Endometrium (tissue), 2 donors: ENCODE measurements around the gene LRP5.
A peak's percentile ranks its signal among the peaks of the same experiment; 100 is the strongest.
"Not testable (repeated sequence)": the region's sequence is repeated elsewhere in the genome, so short reads cannot be mapped to it uniquely, and the experiment has no call there.

Experiments used
- FAIRE-seq: peaks from 2 replicates; lab custom pipeline; 2012; peaks lifted over from hg19 to GRCh38; lab: Jason Lieb, UNC
- donor health status: control.
- donor health status: control.

The LRP5 gene

GRCh38 chr11:68444566-68444965 is 132.2 kb downstream of the LRP5 start:
- FAIRE-seq: no peak

- FAIRE-seq: no peak
These were observed 133.2 kb downstream of the LRP5 start for GRCh38 chr11:68445531-68446035.

GRCh38 chr11:68446046-68446725 is 133.8 kb downstream of the LRP5 start:
- FAIRE-seq: no peak

GRCh38 chr11:68447015-68447801 is 134.8 kb downstream of the LRP5 start:
- no peak for FAIRE-seq

GRCh38 chr11:68447914-68448313 is 135.5 kb downstream of the LRP5 start:
- not testable (repeated sequence) for FAIRE-seq

- no peak for FAIRE-seq
These were observed 136.2 kb downstream of the LRP5 start for GRCh38 chr11:68448604-68449011.

- FAIRE-seq: no peak
These were observed 137.6 kb downstream of the LRP5 start for GRCh38 chr11:68449951-68450350.

- FAIRE-seq: no peak
These were observed 138.3 kb downstream of the LRP5 start for GRCh38 chr11:68450711-68451110.

GRCh38 chr11:68454767-68455166 is 142.4 kb downstream of the LRP5 start:
- FAIRE-seq: no peak

GRCh38 chr11:68455485-68455884 is 143.1 kb downstream of the LRP5 start:
- FAIRE-seq: no peak

GRCh38 chr11:68457216-68457897 is 145.0 kb downstream of the LRP5 start:
- no peak for FAIRE-seq

- no peak for FAIRE-seq
These were observed 145.5 kb downstream of the LRP5 start for GRCh38 chr11:68457898-68458249.

GRCh38 chr11:68458340-68458739 is 145.9 kb downstream of the LRP5 start:
- FAIRE-seq: not testable (repeated sequence)

GRCh38 chr11:68459886-68460740 is 147.7 kb downstream of the LRP5 start:
- FAIRE-seq: peak; percentile 83

- FAIRE-seq: no peak
These were observed 148.6 kb downstream of the LRP5 start, which contains the start of gene PPP6R3 for GRCh38 chr11:68460741-68461574. Gene PPP6R3, plus strand, starts transcription at chr11:68460752. Its CDS starts 76,913 bp downstream, at chr11:68537665.

GRCh38 chr11:68461575-68461917 is 149.2 kb downstream of the LRP5 start:
- no peak for FAIRE-seq

- no peak for FAIRE-seq
These were observed 151.3 kb downstream of the LRP5 start for GRCh38 chr11:68463714-68464113.

- FAIRE-seq: no peak
These were observed 154.9 kb downstream of the LRP5 start for GRCh38 chr11:68467201-68467834.

GRCh38 chr11:68468217-68468828 is 155.9 kb downstream of the LRP5 start:
- FAIRE-seq: no peak

GRCh38 chr11:68469122-68469521 is 156.7 kb downstream of the LRP5 start:
- no peak for FAIRE-seq
